ENCODE data around the gene SMS. TPM values are rescaled to one million over a fixed set of nuclear protein-coding genes. Genes with fewer than 3 reads are reported as not detected.

Gene SMS
- total and polyA plus RNA-seq, 2 experiments from 2014 or later, result 185 to 274 TPM

- no peak for ATAC-seq
- Mint-ChIP-seq H3K27me3 (ENCODE audit: insufficient read depth, low read depth, poor library complexity) (peaks cover 2% of the 10 kb centered on the region), H3K27ac (no peak overlapping the region), H3K9me3 (no peaks in the 10 kb centered on the region; the same call in 2 of the 3 replicates), H3K4me3 (no peak overlapping the region), H3K36me3 (ENCODE audit: low read depth) (no peaks in the 10 kb centered on the region), H3K4me1 (peaks cover 19% of the 10 kb centered on the region)
- Histone ChIP-seq H3K4me2 (no peak overlapping the region), H3F3A (replicated peaks; ENCODE audit: low read depth) (no peaks in the 10 kb centered on the region), H2AFZ (no peak overlapping the region), H3K27ac (ENCODE audit: low read depth) (no peak overlapping the region), H3K4me3 (no peak overlapping the region), H3K79me2 (replicated peaks; ENCODE audit: insufficient read depth) (no peaks in the 10 kb centered on the region), H3K9me2 (ENCODE audit: insufficient read depth) (no peaks in the 10 kb centered on the region), H3K4me1 (ENCODE audit: insufficient read depth) (peaks cover 11% of the 10 kb centered on the region; the same call in 1 of the 2 replicates), H4K20me1 (replicated peaks; ENCODE audit: insufficient read depth) (no peaks in the 10 kb centered on the region), H3K36me3 (ENCODE audit: insufficient read depth) (no peaks in the 10 kb centered on the region), H3K27me3 (ENCODE audit: insufficient read depth) (no peaks in the 10 kb centered on the region)
- no peak for TF ChIP-seq CTCF (conservative IDR thresholded peaks at IDR 0.05; ENCODE audit: low read depth in 2 of 2)
- TF ChIP-seq REST (IDR thresholded peaks at IDR 0.05; ENCODE audit: unreplicated experiment), result no peak
- no peak for TF ChIP-seq POLR2AphosphoS5 (IDR thresholded peaks at IDR 0.05; ENCODE audit: low read depth)
- TF ChIP-seq, protein P1, sequence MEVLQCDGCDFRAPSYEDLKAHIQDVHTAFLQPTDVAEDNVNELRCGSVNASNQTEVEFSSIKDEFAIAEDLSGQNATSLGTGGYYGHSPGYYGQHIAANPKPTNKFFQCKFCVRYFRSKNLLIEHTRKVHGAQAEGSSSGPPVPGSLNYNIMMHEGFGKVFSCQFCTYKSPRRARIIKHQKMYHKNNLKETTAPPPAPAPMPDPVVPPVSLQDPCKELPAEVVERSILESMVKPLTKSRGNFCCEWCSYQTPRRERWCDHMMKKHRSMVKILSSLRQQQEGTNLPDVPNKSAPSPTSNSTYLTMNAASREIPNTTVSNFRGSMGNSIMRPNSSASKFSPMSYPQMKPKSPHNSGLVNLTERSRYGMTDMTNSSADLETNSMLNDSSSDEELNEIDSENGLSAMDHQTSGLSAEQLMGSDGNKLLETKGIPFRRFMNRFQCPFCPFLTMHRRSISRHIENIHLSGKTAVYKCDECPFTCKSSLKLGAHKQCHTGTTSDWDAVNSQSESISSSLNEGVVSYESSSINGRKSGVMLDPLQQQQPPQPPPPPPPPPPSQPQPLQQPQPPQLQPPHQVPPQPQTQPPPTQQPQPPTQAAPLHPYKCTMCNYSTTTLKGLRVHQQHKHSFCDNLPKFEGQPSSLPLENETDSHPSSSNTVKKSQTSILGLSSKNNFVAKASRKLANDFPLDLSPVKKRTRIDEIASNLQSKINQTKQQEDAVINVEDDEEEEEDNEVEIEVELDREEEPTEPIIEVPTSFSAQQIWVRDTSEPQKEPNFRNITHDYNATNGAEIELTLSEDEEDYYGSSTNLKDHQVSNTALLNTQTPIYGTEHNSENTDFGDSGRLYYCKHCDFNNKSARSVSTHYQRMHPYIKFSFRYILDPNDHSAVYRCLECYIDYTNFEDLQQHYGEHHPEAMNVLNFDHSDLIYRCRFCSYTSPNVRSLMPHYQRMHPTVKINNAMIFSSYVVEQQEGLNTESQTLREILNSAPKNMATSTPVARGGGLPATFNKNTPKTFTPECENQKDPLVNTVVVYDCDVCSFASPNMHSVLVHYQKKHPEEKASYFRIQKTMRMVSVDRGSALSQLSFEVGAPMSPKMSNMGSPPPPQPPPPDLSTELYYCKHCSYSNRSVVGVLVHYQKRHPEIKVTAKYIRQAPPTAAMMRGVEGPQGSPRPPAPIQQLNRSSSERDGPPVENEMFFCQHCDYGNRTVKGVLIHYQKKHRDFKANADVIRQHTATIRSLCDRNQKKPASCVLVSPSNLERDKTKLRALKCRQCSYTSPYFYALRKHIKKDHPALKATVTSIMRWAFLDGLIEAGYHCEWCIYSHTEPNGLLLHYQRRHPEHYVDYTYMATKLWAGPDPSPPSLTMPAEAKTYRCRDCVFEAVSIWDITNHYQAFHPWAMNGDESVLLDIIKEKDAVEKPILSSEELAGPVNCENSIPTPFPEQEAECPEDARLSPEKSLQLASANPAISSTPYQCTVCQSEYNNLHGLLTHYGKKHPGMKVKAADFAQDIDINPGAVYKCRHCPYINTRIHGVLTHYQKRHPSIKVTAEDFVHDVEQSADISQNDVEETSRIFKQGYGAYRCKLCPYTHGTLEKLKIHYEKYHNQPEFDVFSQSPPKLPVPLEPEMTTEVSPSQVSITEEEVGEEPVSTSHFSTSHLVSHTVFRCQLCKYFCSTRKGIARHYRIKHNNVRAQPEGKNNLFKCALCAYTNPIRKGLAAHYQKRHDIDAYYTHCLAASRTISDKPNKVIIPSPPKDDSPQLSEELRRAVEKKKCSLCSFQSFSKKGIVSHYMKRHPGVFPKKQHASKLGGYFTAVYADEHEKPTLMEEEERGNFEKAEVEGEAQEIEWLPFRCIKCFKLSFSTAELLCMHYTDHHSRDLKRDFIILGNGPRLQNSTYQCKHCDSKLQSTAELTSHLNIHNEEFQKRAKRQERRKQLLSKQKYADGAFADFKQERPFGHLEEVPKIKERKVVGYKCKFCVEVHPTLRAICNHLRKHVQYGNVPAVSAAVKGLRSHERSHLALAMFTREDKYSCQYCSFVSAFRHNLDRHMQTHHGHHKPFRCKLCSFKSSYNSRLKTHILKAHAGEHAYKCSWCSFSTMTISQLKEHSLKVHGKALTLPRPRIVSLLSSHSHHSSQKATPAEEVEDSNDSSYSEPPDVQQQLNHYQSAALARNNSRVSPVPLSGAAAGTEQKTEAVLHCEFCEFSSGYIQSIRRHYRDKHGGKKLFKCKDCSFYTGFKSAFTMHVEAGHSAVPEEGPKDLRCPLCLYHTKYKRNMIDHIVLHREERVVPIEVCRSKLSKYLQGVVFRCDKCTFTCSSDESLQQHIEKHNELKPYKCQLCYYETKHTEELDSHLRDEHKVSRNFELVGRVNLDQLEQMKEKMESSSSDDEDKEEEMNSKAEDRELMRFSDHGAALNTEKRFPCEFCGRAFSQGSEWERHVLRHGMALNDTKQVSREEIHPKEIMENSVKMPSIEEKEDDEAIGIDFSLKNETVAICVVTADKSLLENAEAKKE (CRISPR knock-in tag; IDR thresholded peaks at IDR 0.05), result no peak
- TF ChIP-seq NANOG (IDR thresholded peaks at IDR 0.05; ENCODE audit: borderline replicate concordance), result no peak
- TF ChIP-seq JUNB (IDR thresholded peaks at IDR 0.05; ENCODE audit: unreplicated experiment), result no peak
- TF ChIP-seq CREB1 (CRISPR knock-in tag; IDR thresholded peaks at IDR 0.05; ENCODE audit: low read depth), result no peak
- TF ChIP-seq, protein P2, sequence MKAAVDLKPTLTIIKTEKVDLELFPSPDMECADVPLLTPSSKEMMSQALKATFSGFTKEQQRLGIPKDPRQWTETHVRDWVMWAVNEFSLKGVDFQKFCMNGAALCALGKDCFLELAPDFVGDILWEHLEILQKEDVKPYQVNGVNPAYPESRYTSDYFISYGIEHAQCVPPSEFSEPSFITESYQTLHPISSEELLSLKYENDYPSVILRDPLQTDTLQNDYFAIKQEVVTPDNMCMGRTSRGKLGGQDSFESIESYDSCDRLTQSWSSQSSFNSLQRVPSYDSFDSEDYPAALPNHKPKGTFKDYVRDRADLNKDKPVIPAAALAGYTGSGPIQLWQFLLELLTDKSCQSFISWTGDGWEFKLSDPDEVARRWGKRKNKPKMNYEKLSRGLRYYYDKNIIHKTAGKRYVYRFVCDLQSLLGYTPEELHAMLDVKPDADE (IDR thresholded peaks at IDR 0.05), result no peak
- TF ChIP-seq ZNF114 (CRISPR knock-in tag; IDR thresholded peaks at IDR 0.05), result no peak
- TF ChIP-seq STAT1 (IDR thresholded peaks at IDR 0.05; ENCODE audit: unreplicated experiment), result no peak
- TF ChIP-seq EZH2 (IDR thresholded peaks at IDR 0.05; ENCODE audit: low read depth, unreplicated experiment), result no peak
- no peak for DNase-seq (ENCODE audit: low spot score)
These were observed 99.7 kb downstream of the SMS start for GRCh38 chrX:22040184-22040583.
